ENCODE results near the gene IL1RAPL1. TPM values are rescaled to one million over a fixed set of nuclear protein-coding genes. Genes with fewer than 3 reads are reported as not detected.

The IL1RAPL1 gene
- polyA plus RNA-seq, 1 donor from 2014 or later, result not detected

GRCh38 chrX:29066516-29066915 is 479.3 kb downstream of the IL1RAPL1 start:
- no peaks in the 10 kb centered on the region for H3F3A ChIP-seq (ENCODE audit: insufficient read depth, low read length, poor library complexity, severe bottlenecking)
- no peaks in the 10 kb centered on the region for H3K27me3 ChIP-seq (ENCODE audit: insufficient read depth, low read depth, low read length)
- H3K4me2 ChIP-seq (ENCODE audit: low read length), result no peak overlapping the region
- H3K9me2 ChIP-seq (ENCODE audit: insufficient read depth, low read length), result no peaks in the 10 kb centered on the region
- no peak overlapping the region for H3K9ac ChIP-seq (ENCODE audit: low read length)
- H3K9me3 ChIP-seq (ENCODE audit: low read length), result no peaks in the 10 kb centered on the region
- TF ChIP-seq, protein P1, sequence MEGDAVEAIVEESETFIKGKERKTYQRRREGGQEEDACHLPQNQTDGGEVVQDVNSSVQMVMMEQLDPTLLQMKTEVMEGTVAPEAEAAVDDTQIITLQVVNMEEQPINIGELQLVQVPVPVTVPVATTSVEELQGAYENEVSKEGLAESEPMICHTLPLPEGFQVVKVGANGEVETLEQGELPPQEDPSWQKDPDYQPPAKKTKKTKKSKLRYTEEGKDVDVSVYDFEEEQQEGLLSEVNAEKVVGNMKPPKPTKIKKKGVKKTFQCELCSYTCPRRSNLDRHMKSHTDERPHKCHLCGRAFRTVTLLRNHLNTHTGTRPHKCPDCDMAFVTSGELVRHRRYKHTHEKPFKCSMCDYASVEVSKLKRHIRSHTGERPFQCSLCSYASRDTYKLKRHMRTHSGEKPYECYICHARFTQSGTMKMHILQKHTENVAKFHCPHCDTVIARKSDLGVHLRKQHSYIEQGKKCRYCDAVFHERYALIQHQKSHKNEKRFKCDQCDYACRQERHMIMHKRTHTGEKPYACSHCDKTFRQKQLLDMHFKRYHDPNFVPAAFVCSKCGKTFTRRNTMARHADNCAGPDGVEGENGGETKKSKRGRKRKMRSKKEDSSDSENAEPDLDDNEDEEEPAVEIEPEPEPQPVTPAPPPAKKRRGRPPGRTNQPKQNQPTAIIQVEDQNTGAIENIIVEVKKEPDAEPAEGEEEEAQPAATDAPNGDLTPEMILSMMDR (IDR thresholded peaks at IDR 0.05; ENCODE audit: poor library complexity, severe bottlenecking), result no peak
- TF ChIP-seq POLR2AphosphoS5 (IDR thresholded peaks at IDR 0.05) (no peak), EP300 (conservative IDR thresholded peaks at IDR 0.05; ENCODE audit: poor library complexity, severe bottlenecking) (no peak), RAD21 (conservative IDR thresholded peaks at IDR 0.05) (no peak), SMC3 (conservative IDR thresholded peaks at IDR 0.05; ENCODE audit: poor library complexity) (no peak), EZH2 (IDR thresholded peaks at IDR 0.05; ENCODE audit: borderline replicate concordance, insufficient read depth, low read length, poor library complexity, severe bottlenecking) (no peak), MXI1 (conservative IDR thresholded peaks at IDR 0.05; ENCODE audit: poor library complexity, severe bottlenecking) (no peak), TAF1 (IDR thresholded peaks at IDR 0.05; ENCODE audit: low read depth) (no peak)
- TF ChIP-seq, protein P2, sequence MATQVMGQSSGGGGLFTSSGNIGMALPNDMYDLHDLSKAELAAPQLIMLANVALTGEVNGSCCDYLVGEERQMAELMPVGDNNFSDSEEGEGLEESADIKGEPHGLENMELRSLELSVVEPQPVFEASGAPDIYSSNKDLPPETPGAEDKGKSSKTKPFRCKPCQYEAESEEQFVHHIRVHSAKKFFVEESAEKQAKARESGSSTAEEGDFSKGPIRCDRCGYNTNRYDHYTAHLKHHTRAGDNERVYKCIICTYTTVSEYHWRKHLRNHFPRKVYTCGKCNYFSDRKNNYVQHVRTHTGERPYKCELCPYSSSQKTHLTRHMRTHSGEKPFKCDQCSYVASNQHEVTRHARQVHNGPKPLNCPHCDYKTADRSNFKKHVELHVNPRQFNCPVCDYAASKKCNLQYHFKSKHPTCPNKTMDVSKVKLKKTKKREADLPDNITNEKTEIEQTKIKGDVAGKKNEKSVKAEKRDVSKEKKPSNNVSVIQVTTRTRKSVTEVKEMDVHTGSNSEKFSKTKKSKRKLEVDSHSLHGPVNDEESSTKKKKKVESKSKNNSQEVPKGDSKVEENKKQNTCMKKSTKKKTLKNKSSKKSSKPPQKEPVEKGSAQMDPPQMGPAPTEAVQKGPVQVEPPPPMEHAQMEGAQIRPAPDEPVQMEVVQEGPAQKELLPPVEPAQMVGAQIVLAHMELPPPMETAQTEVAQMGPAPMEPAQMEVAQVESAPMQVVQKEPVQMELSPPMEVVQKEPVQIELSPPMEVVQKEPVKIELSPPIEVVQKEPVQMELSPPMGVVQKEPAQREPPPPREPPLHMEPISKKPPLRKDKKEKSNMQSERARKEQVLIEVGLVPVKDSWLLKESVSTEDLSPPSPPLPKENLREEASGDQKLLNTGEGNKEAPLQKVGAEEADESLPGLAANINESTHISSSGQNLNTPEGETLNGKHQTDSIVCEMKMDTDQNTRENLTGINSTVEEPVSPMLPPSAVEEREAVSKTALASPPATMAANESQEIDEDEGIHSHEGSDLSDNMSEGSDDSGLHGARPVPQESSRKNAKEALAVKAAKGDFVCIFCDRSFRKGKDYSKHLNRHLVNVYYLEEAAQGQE (IDR thresholded peaks at IDR 0.05; ENCODE audit: borderline replicate concordance), result no peak
- no peaks in the 10 kb centered on the region for H3K36me3 ChIP-seq (ENCODE audit: insufficient read depth, low read length)
- no peak overlapping the region for H3K27ac ChIP-seq (ENCODE audit: low read length)
- no peaks in the 10 kb centered on the region for H4K20me1 ChIP-seq (ENCODE audit: insufficient read depth)
- H3K4me3 ChIP-seq (ENCODE audit: low read length), result no peak overlapping the region
- no peak overlapping the region for H2AFZ ChIP-seq (ENCODE audit: low read depth, low read length)
- H3K79me2 ChIP-seq (replicated peaks; ENCODE audit: insufficient read depth, low read length), result no peaks in the 10 kb centered on the region

DNA sequence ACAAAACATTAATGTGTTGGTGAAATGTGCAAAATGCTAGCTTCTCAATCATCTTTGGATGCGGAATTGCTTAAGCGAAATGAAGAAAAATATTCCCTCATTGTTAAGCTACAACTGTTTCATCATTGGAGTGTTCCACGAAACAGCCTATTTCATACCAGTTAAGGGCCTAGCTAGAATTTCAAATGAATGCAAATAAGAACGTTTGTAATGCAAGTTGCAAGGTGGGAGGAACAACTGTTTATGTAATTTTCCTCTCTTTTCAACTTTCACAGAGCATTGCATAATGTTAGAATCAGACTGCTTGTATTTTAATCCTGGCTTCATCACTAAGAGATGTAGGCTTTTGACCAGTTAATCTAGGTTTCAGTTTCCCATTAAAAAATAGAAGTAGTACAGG is 480.1 kb downstream of the IL1RAPL1 start:
- Histone ChIP-seq H3K36me3 (ENCODE audit: insufficient read depth, low read length) (no peaks in the 10 kb centered on the region), H3K27me3 (ENCODE audit: insufficient read depth, low read depth, low read length) (no peaks in the 10 kb centered on the region), H3K9me3 (ENCODE audit: low read length) (no peaks in the 10 kb centered on the region), H3K4me2 (ENCODE audit: low read length) (no peak overlapping the region), H3K79me2 (replicated peaks; ENCODE audit: insufficient read depth, low read length) (no peaks in the 10 kb centered on the region), H3K9me2 (ENCODE audit: insufficient read depth, low read length) (no peaks in the 10 kb centered on the region), H2AFZ (ENCODE audit: low read depth, low read length) (no peak overlapping the region), H4K20me1 (ENCODE audit: insufficient read depth) (no peaks in the 10 kb centered on the region), H3K9ac (ENCODE audit: low read length) (no peak overlapping the region), H3K4me3 (ENCODE audit: low read length) (no peak overlapping the region), H3K27ac (ENCODE audit: low read length) (no peak overlapping the region), H3F3A (ENCODE audit: insufficient read depth, low read length, poor library complexity, severe bottlenecking) (no peaks in the 10 kb centered on the region)
- TF ChIP-seq SMC3 (conservative IDR thresholded peaks at IDR 0.05; ENCODE audit: poor library complexity) (no peak), POLR2AphosphoS5 (IDR thresholded peaks at IDR 0.05) (no peak), MXI1 (conservative IDR thresholded peaks at IDR 0.05; ENCODE audit: poor library complexity, severe bottlenecking) (no peak), EZH2 (IDR thresholded peaks at IDR 0.05; ENCODE audit: borderline replicate concordance, insufficient read depth, low read length, poor library complexity, severe bottlenecking) (no peak), EP300 (conservative IDR thresholded peaks at IDR 0.05; ENCODE audit: poor library complexity, severe bottlenecking) (no peak)
- TF ChIP-seq, protein P1 (IDR thresholded peaks at IDR 0.05; ENCODE audit: poor library complexity, severe bottlenecking), result no peak
